T-helper 22 cell (primary cell): ENCODE measurements around the gene TSC22D2.
A peak's percentile ranks its signal among the peaks of the same experiment; 100 is the strongest.

Experiments
- DNase-seq: peaks from one replicate; pipeline ENCODE4 v3.0.0-alpha.2; 2020; ENCODE audit warnings: low read depth

Gene TSC22D2

DNA sequence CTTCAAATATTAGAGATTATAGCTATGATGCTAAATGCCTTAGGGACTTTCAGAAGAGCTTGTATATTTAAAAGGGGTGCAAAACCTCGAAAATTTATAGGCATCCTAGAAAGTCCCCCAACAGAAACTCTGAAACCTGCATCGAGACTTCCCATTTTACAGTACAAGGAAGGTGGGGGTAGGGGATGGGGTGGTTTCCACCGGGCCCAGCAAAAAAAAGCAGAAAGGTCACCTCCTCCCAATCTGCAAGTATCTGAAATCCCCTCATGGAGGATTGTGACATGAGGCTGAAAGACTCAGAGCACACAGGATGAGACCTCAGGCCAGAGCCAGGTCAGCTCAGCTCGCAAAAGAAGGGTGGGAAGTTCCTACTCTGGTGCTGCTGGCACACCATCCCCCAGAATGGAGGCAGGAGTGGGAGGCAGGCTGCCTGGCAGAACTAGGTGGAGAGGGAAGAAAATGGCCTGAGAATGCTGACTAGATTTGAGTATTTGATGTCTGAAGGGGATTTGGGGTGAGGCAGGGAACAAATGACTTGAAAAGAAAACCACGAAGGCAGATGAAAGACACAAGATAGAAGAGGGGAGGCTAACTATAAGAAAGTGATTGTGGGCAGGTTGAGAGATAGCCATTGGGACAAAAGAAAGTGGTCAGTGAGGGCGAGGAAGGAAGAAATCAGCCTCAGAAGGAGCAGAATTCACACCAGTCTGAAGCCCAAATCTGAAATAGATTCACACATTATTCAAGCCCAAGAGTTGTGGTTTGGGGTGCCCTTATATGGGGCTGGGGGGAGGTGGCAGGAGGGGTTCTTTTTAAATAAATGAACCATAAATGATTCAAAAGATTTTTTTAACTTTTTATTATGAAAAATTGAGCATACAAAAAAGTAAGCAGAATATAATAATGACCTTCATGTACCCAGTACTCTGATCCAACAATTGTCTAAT is 22.5 kb upstream of the TSC22D2 start:
- no peak for DNase-seq

DNA sequence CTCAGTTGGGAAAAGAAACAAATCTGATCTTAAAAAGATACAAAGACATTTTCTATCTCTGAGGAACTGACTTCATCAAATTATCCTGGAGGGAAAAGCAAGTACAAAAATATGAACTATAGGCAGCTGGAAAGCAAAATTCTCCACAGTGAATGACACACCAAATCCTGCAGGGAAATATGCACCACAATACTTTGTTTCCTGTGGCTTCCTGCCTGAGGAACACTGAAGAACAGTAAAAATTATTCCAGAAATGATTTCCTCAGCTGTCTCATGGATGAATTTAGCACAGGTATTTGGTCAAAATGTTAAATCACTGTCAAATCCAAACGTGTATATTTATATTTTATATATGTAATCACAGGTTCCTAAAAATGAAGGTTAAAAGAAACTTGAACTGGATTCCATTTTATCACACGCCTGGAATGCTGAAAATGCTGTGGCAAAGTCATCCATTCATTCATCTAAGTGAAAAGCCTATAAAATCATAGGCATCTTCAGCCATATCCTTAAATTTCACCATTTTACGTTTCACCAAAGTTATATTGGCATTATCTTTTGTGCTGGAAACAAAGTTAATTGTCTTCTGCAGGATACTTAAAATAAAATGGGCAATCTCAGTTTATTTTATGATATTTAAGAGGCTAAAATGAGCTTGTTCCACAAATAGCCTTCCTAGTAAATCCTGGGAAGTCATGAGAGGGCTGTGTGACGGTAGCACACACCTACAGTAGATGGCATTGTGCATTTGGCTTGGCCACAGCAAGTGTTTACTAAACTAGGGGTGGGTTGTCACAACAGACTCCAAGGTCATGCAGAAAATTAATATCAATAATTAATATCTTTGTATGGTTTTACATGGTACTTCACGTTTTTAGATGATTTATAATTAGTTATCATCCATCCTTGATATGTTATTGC is 19.3 kb upstream of the TSC22D2 start:
- DNase-seq: no peak

DNA sequence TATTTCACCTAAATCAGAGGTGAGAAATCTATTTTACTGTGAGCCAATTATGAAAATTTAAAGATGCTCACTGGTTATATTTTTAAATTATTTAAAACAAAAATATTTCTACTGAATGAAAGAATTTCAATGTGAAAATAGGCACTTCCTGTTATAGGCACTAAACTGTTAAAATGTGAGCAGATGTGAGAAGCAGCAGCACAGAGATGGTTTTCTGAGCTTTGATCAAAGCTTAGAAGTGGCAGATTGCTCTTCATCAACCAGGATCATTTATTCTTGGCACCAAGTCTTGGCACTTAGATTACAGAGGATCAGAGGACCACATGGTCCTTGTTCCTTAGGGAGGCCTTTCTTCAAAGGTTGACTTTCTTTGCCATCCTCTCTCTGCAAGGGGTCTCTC is 18.0 kb upstream of the TSC22D2 start:
- DNase-seq: no peak

GRCh38 chr3:150391161-150391560 is 16.9 kb upstream of the TSC22D2 start:
- no peak for DNase-seq

DNA sequence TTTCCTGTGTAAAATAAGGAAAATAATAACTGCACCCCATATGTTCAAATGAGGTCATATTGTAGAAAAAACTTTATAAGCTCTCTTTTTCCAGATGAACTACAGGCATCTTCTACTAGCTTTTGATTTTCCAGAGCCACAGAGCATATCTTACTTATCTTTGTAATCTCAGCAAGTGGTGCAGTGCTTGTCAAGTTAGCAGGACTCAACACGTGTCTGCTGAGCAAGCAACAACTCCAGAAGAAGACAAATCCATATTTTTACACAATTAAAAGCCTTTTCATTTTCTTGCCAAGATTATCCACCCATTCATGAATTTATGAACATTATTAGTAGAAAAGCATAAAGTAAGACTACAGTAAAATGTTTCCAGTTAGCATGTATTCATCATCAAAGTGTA is 14.4 kb upstream of the TSC22D2 start:
- DNase-seq: no peak

DNA sequence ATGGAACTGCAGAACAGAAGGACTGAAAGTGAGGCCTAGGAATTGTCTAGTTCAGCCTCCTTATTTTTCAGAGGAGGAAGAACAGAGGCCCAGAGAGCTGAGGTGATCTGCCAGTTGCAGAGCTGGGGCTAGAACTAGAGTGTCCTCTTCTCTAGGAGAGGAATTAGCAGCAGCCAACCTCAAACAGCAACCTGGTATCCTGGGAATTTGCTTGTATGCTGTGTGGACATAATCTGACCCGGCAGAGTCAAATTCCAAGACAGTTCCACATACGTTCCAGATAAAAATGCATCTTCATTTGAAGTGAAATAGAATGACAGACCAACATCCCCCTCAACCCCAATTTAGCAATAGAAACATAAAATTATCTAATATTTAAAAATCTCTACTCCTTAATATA is 13.5 kb upstream of the TSC22D2 start:
- no peak for DNase-seq

GRCh38 chr3:150396491-150396890 is 11.6 kb upstream of the TSC22D2 start:
- DNase-seq: no peak

- DNase-seq: no peak
These were observed 11.0 kb upstream of the TSC22D2 start for GRCh38 chr3:150396956-150397550.

- DNase-seq: no peak
These were observed 9.0 kb upstream of the TSC22D2 start for GRCh38 chr3:150399060-150399459.

DNA sequence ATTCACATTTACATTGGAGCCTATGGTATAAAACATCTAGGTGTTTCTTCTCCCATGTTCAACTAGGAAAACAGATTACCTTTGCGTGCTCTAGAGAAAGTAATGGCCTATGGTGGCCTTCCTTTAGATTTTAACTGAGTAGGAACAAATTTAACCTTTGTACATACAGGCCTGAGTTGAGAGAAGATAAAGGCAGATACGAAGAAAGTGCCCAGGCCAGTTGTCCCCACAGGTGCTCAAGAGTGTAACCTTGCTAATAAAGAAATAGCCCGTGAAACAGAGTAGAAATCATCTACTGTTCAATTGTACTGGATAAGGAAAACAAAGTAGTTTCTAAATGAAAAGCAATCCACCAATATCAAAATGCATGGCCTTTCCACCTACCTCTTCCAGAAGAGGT is 6.8 kb upstream of the TSC22D2 start:
- DNase-seq: no peak

DNA sequence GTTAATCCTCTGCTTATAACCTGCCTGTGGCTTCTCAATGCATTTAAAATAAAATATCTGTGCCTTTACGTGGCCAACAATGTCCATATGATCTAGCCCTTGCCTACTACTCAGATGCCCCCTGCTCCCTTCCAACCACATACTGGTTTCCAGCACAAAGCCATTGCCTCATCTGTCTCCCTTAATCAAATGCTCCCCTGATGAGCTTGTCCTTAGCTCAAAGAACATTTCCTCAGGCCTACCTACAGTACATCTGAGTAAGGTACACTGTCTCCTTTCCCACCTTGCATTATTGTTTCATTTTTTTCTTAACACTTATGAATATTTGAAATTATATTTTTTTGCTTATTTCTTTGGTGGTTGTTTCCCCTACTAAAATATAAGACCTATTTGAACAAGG is 5.9 kb upstream of the TSC22D2 start:
- DNase-seq: no peak

DNA sequence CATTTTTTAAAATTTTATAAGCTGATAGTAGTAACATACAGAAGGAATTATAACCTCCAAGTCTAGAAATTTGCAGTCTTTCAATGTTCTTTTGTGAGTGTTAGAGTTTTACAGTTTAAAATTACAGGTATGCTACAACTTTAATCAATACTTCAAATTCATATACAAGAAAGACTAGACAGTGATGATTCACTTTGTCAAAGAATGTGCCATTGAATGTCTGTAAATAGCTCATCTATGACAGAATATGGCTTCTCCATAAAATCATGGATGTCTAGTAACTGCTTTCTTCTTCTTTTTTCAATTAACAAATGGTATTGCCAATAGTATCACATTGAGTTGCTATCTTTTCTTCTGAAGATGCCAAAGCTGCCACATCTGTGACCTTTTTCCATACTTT is 4.1 kb upstream of the TSC22D2 start:
- DNase-seq: no peak

DNA sequence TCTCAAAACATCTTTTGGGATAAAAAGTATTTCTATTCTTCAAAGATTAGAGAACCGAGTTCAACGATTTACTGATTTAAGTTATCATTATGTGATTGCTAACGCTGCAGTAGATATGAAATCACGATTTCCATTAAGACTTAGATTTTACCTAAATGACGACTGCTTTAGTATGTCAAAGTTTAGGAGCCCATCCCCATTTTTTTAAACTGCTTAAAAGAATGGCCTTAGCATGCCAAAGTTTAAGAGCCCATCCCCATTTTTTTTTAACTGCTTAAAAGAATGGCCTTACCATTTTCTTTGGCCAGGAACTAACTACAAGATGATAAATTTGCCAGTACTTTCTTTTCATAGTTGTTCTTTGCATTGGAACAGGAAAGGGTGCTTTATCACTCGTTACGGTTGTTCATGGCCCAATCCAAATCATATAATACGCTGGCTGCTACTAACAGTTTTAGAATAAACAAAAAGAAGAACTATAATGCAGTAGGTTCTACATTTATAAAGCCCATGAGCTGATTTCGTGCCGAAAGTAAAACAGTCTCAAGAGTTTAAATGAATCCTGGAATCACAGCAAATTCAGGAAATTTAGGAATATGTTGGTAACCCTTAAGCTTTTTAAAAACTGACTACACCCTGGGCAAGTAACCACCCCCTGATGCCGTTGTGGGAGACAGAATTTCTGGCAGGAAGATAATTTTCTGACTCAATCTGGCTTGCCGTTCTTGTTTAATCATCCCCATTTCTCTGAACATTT is 869 bp upstream of the TSC22D2 start:
- no peak for DNase-seq

DNA sequence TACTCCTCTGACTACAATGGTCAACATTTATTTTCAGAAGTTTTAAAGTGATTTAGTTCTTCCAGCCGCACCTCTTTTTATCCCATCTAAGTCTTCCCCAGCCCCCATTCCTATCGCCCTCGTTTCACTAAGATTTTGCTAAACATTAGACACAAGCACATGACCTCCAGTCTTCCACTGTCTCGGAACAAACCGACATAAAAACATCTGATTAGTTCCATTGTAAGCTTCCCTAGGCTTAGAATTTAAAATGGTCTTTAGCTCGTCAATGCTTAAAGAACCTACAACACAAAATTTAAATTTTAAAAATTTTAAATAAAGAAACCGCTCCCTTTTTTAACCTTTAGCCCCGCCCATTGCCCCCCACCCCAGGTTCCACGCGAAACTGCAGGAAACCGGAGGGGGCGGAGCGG is 284 bp upstream of the TSC22D2 start:
- DNase-seq: no peak

- DNase-seq: no peak
These were observed 1.0 kb downstream of the TSC22D2 start for GRCh38 chr3:150409125-150409511.

- peak; percentile 50 for DNase-seq
These were observed 1.6 kb downstream of the TSC22D2 start for GRCh38 chr3:150409512-150410310.

GRCh38 chr3:150410311-150411105 is 2.4 kb downstream of the TSC22D2 start:
- no peak for DNase-seq

- DNase-seq: no peak
These were observed 3.0 kb downstream of the TSC22D2 start for GRCh38 chr3:150411106-150411460.

DNA sequence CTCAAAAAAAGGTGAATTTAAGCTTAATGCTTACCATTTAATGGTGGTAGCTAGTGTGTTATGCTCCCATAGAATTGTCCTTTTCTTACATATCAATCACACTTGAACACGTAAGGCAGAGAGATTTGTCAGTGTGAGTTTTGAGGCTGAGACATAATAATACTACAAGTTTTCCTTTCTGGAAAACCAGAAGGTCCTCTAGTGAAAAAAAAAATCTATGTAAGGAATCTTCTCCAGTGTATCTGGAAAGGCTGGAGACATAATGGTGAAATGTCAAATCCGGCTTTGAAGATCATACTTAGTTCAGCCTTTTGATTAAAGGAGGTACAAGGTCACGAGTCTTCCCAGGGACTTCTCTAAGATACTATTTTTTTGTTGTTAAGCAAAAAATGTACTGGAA is 3.4 kb downstream of the TSC22D2 start:
- no peak for DNase-seq

DNA sequence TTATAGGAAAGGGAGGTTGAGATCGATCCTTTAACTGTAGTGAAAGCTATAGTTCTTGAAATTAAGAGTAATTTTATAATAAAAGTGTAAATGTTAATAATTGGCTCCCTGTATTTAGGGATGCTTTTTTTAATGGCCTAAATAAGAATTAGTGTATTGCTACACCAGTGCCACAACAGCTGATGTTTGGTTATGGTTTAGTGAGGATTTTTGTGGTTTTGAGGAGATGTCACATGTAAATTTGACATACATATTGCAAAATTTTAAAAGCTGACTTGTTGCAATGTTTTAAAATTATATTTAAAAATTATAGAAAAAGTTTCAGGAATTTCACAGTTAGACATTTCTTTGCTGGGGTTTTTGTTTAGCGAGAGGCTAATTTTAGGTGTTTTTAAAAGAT is 3.9 kb downstream of the TSC22D2 start:
- no peak for DNase-seq
